HCT116 (cell line): Measurements from ENCODE around the gene SORCS2. TPM values are rescaled to one million over a fixed set of nuclear protein-coding genes. Genes with fewer than 3 reads are reported as not detected.

ENCODE experiments used
- ATAC-seq: fragments of 200-7000 bp; cut with Tn5 transposase; 2 replicates; pipeline ENCODE4 v1.9.1; 2020; ENCODE audit warnings: mild to moderate bottlenecking, moderate library complexity
- BruUV-seq: library from RNA; stranded (reverse); fragments of 400-500 nt; replicated peaks from 2 replicates; lab custom pipeline; 2021; lab: Mats Ljungman, UMichigan
- CTCF ChIA-PET: fragments of 300-600 bp; sonication (Branson Sonifier 250); formaldehyde crosslinking; loops from one replicate; lab custom pipeline; 2021; ENCODE audit warnings: antibody characterized with exemption; lab: Charles Lee
- POLR2A ChIA-PET: fragments of 300-600, 350-600 bp; sonication (Branson Sonifier 250); formaldehyde crosslinking; loops from one replicate; lab custom pipeline; 2021; ENCODE audit warnings: antibody characterized with exemption; lab: Charles Lee
- RAD21 ChIA-PET, 2 experiments: fragments of 300-600 bp; sonication (Branson Sonifier 250); formaldehyde crosslinking; loops; one replicate each; lab custom pipeline; 2023; ENCODE audit warnings: low total read pairs in 2 of 2; ENCODE audit not compliant: uncharacterized antibody in 2 of 2, unreplicated experiment in 2 of 2, low non-redundant PET in 1 of 2; lab: Charles Lee
- DNase-seq: peaks from one replicate; pipeline ENCODE4 v3.0.0-alpha.2; 2010; ENCODE audit warnings: low read depth, low spot score
- H2AFZ ChIP-seq: fragments of 200-600 bp; shearing (Covaris generic), sonication (generic); 2 replicates; pipeline ENCODE4 v1.6.1; 2017; ENCODE audit warnings: low read depth, mixed run types, mixed read lengths, antibody characterized with exemption, low read length; ENCODE audit not compliant: poor library complexity, severe bottlenecking
- H3K27ac ChIP-seq: 2 replicates; pipeline ENCODE4 v1.5.1; 2012; ENCODE audit warnings: low read depth, low read length
- H3K27me3 ChIP-seq: fragments of 200-600 bp; sonication (generic); 2 replicates; pipeline ENCODE4 v1.6.1; 2016; ENCODE audit warnings: mixed run types, low read length, mixed read lengths; ENCODE audit not compliant: insufficient read depth
- H3K36me3 ChIP-seq, 2 experiments: fragments of 200-500 bp in 1 of 2; fragments of 200-600 bp in 1 of 2; sonication (Bioruptor generic) in 1 of 2; sonication (generic) in 1 of 2; 2 replicates each; pipeline versions ENCODE4 v1.5.1 to v1.6.1; 2014 to 2016; ENCODE audit warnings: low read length in 2 of 2, inconsistent platforms in 1 of 2, mixed read lengths in 1 of 2, mixed run types in 1 of 2; ENCODE audit not compliant: insufficient read depth in 2 of 2, control insufficient read depth in 1 of 2
- H3K4me1 ChIP-seq, 2 experiments: fragments of 200-600 bp in 1 of 2; sonication (generic) in 1 of 2; 2 replicates each; pipeline versions ENCODE4 v1.5.1 to v1.6.1; 2012 to 2017; ENCODE audit warnings: low read length in 2 of 2, inconsistent platforms in 1 of 2, mild to moderate bottlenecking in 1 of 2, mixed read lengths in 1 of 2, mixed run types in 1 of 2, moderate library complexity in 1 of 2; ENCODE audit not compliant: insufficient read depth in 2 of 2, control insufficient read depth in 1 of 2
- H3K4me2 ChIP-seq: fragments of 200-600 bp; sonication (generic); 2 replicates; pipeline ENCODE4 v1.6.1; 2017; ENCODE audit warnings: mixed run types, low read length, mixed read lengths
- H3K4me3 ChIP-seq, 2 experiments: fragments of 200-600 bp in 1 of 2; sonication (generic) in 1 of 2; replicated peaks in 1 of 2; 2 replicates each; pipeline ENCODE4 v1.5.1; 2011 to 2016; ENCODE audit warnings: low read length in 2 of 2, control low read depth in 1 of 2, low read depth in 1 of 2, mild to moderate bottlenecking in 1 of 2, mixed read lengths in 1 of 2, mixed run types in 1 of 2
- H3K79me2 ChIP-seq: fragments of 200-600 bp; sonication (generic); 2 replicates; pipeline ENCODE4 v1.6.1; 2017; ENCODE audit warnings: mild to moderate bottlenecking, mixed run types, low read length, moderate library complexity, mixed read lengths; ENCODE audit not compliant: insufficient read depth
- H3K9ac ChIP-seq: fragments of 200-600 bp; sonication (generic); 2 replicates; pipeline ENCODE4 v1.6.1; 2016; ENCODE audit warnings: low read length, mixed read lengths
- H3K9me2 ChIP-seq: fragments of 200-600 bp; sonication (generic), shearing (Covaris generic); 2 replicates; pipeline ENCODE4 v1.6.1; 2017; ENCODE audit warnings: mixed run types, mild to moderate bottlenecking, moderate library complexity; ENCODE audit not compliant: insufficient read depth
- H3K9me3 ChIP-seq, 2 experiments: fragments of 200-500 bp in 1 of 2; fragments of 200-600 bp in 1 of 2; sonication (Bioruptor generic) in 1 of 2; sonication (generic) in 1 of 2; 2 replicates each; pipeline ENCODE4 v1.6.1; 2014 to 2017; ENCODE audit warnings: low read length in 2 of 2, mixed read lengths in 2 of 2, inconsistent platforms in 1 of 2, low read depth in 1 of 2, mild to moderate bottlenecking in 1 of 2, mixed run types in 1 of 2, moderate library complexity in 1 of 2; ENCODE audit not compliant: control insufficient read depth in 1 of 2, insufficient read depth in 1 of 2
- H4K20me1 ChIP-seq: fragments of 200-600 bp; sonication (generic), shearing (Covaris generic); 2 replicates; pipeline ENCODE4 v1.6.1; 2017; ENCODE audit warnings: mixed run types, mild to moderate bottlenecking, moderate library complexity; ENCODE audit not compliant: insufficient read depth
- CBX3 ChIP-seq: IDR thresholded peaks from 2 replicates; pipeline ENCODE4 v1.6.1; 2012; ENCODE audit warnings: low read depth
- EZH2 ChIP-seq: fragments of 200-600 bp; sonication (generic); IDR thresholded peaks from 2 replicates; pipeline ENCODE4 v1.6.1; 2017; ENCODE audit warnings: antibody characterized with exemption, mixed run types
- EZH2phosphoT487 ChIP-seq: fragments of 200-600 bp; IDR thresholded peaks from 2 replicates; pipeline ENCODE4 v1.6.1; 2018; ENCODE audit warnings: antibody characterized with exemption, borderline replicate concordance
- POLR2AphosphoS5 ChIP-seq: IDR thresholded peaks from 2 replicates; pipeline ENCODE4 v1.6.1; 2011; ENCODE audit warnings: mild to moderate bottlenecking, low read depth, low read length, moderate library complexity
- SIN3A ChIP-seq: IDR thresholded peaks from 2 replicates; pipeline ENCODE4 v1.6.1; 2012; ENCODE audit warnings: low read depth
- YY1 ChIP-seq: IDR thresholded peaks from 2 replicates; pipeline ENCODE4 v1.6.1; 2011; ENCODE audit warnings: low read length, low read depth, moderate library complexity, mild to moderate bottlenecking; ENCODE audit not compliant: insufficient replicate concordance; ENCODE audit errors: extremely low read depth
- ZFX ChIP-seq: fragments of 450-650 bp; IDR thresholded peaks from 2 replicates; pipeline ENCODE4 v1.6.1; 2017
- intact Hi-C: fragments of 100-400 bp; cut with micrococcal nuclease; formaldehyde crosslinking; loops from 2 replicates; pipeline ENCODE4 v1.10.0; 2022
- total RNA-seq: library from RNA; stranded (reverse); gene quantifications from one replicate; pipeline ENCODE4 v1.2.1, GENCODE V29; 2021; ENCODE audit not compliant: unreplicated experiment
- TF ChIP-seq, protein P1 (sequence below): IDR thresholded peaks from 2 replicates; pipeline ENCODE4 v1.6.1; 2012; ENCODE audit warnings: low read depth

The SORCS2 gene
- total RNA-seq, 1 experiment from 2014 or later, result 0.37 TPM

DNA sequence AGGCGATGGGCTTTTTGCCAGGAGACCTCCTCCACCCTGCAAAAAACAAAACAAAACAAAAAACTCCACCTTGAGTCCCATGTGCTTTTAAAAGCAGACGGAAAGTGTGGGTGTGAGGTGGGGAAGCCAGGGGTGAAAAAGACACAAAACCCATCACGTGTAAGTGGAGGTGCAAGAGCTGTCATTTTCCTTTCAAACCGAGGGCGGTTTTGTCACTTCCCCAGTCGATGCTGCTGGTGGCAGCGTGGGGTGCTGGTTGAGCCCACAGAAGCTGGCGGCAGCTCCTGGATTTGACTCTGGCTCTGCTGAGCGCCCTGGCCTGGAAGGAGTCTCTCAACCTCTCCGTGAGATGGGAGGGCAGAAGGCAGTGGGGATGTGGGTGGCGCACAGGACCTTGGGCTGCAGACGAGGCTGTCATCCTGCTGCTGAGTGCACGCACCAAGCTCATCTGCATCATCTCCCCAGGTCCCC lies 132.3 kb downstream of the SORCS2 start:
- no peaks in the 10 kb centered on the region for H3K9me2 ChIP-seq
- no peaks in the 10 kb centered on the region for H3K9me3 ChIP-seq
- DNase-seq (no peak), ATAC-seq (no peak)
- H3K36me3 ChIP-seq, result no peaks in the 10 kb centered on the region
- no peak overlapping the region for H3K4me2 ChIP-seq
- intact Hi-C loops, result no loop called here
- H3K27ac ChIP-seq, result no peak overlapping the region
- H3K4me3 ChIP-seq, result no peak overlapping the region
- H2AFZ ChIP-seq, result no peak overlapping the region
- BruUV-seq, result no TSS peak
- H3K9ac ChIP-seq, result no peak overlapping the region
- TF ChIP-seq CBX3, result no peak
- no peak for TF ChIP-seq ZFX
- RAD21 ChIA-PET, result no interaction called here
- H3K4me1 ChIP-seq, result peaks cover 13 to 26% of the 10 kb centered on the region in 2 experiments
- H3K79me2 ChIP-seq, result no peaks in the 10 kb centered on the region
- no peaks in the 10 kb centered on the region for H4K20me1 ChIP-seq
- CTCF ChIA-PET, result interaction anchor here (1.3 kb wide), 1 partner anchor 11 kb away, joined by 6 read pairs; no protein-coding TSS in a partner anchor
- no peaks in the 10 kb centered on the region for H3K27me3 ChIP-seq
- POLR2A ChIA-PET, result no interaction called here

DNA sequence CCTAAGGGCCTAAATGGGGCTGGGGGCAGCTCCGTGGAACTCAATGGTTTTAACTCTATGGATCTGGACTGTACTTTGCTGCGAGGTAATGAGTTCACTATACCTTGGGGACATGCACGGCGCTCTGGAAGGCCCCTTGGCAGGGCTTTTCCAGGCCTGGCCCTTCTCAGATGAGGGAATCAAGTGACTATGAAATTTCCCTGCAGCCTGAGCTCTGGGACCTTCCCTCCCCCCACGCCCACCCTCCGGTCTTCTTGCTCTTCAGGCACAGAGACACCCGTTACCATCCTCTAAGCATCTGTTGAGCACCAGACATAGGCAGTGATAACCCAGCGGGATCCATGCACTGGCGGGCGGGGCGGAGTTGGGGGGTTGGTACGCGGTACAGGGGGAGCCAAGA lies 133.2 kb downstream of the SORCS2 start:
- Histone ChIP-seq H3K9ac (no peak overlapping the region), H3K9me3 (no peaks in the 10 kb centered on the region), H2AFZ (no peak overlapping the region), H3K4me1 (peaks cover 13 to 26% of the 10 kb centered on the region in 2 experiments), H3K36me3 (no peaks in the 10 kb centered on the region), H3K9me2 (no peaks in the 10 kb centered on the region), H3K4me3 (no peak overlapping the region), H3K4me2 (no peak overlapping the region), H4K20me1 (no peaks in the 10 kb centered on the region), H3K27me3 (no peaks in the 10 kb centered on the region), H3K79me2 (no peaks in the 10 kb centered on the region), H3K27ac (no peak overlapping the region)
- POLR2A ChIA-PET, result no interaction called here
- RAD21 ChIA-PET, result no interaction called here
- BruUV-seq, result no TSS peak
- ATAC-seq (no peak), DNase-seq (no peak)
- CTCF ChIA-PET, result interaction anchor here (1.3 kb wide), 1 partner anchor 10 kb away, joined by 6 read pairs; no protein-coding TSS in a partner anchor
- TF ChIP-seq EZH2phosphoT487 (no peak), ZFX (no peak), POLR2AphosphoS5 (no peak), YY1 (no peak), EZH2 (no peak), SIN3A (no peak)
- TF ChIP-seq, protein P1, sequence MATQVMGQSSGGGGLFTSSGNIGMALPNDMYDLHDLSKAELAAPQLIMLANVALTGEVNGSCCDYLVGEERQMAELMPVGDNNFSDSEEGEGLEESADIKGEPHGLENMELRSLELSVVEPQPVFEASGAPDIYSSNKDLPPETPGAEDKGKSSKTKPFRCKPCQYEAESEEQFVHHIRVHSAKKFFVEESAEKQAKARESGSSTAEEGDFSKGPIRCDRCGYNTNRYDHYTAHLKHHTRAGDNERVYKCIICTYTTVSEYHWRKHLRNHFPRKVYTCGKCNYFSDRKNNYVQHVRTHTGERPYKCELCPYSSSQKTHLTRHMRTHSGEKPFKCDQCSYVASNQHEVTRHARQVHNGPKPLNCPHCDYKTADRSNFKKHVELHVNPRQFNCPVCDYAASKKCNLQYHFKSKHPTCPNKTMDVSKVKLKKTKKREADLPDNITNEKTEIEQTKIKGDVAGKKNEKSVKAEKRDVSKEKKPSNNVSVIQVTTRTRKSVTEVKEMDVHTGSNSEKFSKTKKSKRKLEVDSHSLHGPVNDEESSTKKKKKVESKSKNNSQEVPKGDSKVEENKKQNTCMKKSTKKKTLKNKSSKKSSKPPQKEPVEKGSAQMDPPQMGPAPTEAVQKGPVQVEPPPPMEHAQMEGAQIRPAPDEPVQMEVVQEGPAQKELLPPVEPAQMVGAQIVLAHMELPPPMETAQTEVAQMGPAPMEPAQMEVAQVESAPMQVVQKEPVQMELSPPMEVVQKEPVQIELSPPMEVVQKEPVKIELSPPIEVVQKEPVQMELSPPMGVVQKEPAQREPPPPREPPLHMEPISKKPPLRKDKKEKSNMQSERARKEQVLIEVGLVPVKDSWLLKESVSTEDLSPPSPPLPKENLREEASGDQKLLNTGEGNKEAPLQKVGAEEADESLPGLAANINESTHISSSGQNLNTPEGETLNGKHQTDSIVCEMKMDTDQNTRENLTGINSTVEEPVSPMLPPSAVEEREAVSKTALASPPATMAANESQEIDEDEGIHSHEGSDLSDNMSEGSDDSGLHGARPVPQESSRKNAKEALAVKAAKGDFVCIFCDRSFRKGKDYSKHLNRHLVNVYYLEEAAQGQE, result no peak
- intact Hi-C loops, result no loop called here
